HepG2 (cell line): ENCODE data around the gene CFAP43. TPM values are rescaled to one million over a fixed set of nuclear protein-coding genes. Genes with fewer than 3 reads are reported as not detected.

Source experiments
- AGO2 ChIP-seq: fragments of 200-400 bp; formaldehyde crosslinking; optimal IDR thresholded peaks from 2 replicates; pipeline ENCODE3; 2017; ENCODE audit warnings: mild to moderate bottlenecking, low read depth, low read length, moderate library complexity
- ATF1 ChIP-seq: IDR thresholded peaks from 2 replicates; pipeline ENCODE4 v1.6.1; 2016; ENCODE audit warnings: mild to moderate bottlenecking, control low read depth
- CAMTA2 ChIP-seq: sonication (generic); formaldehyde crosslinking; IDR thresholded peaks from 2 replicates; pipeline ENCODE4 v1.4.0; 2020; ENCODE audit warnings: mild to moderate bottlenecking, missing genetic modification reagents, borderline replicate concordance
- ELF4 ChIP-seq: sonication (generic); formaldehyde crosslinking; IDR thresholded peaks from 2 replicates; pipeline ENCODE4 v1.5.0; 2020; ENCODE audit warnings: missing genetic modification reagents, mild to moderate bottlenecking, moderate library complexity, borderline replicate concordance
- HHEX ChIP-seq: IDR thresholded peaks from 2 replicates; pipeline ENCODE4 v1.6.1; 2016; ENCODE audit warnings: control low read depth
- HNRNPK ChIP-seq: fragments of 200-400 bp; formaldehyde crosslinking; IDR thresholded peaks from 2 replicates; pipeline ENCODE4 v1.6.1; 2018; ENCODE audit warnings: low read length, low read depth, moderate library complexity, mild to moderate bottlenecking; ENCODE audit not compliant: poor library complexity, severe bottlenecking
- NCOR1 ChIP-seq: fragments of 200-600 bp; sonication (generic); IDR thresholded peaks from 2 replicates; pipeline ENCODE4 v1.7.0; 2017; ENCODE audit warnings: antibody characterized with exemption, low read length, borderline replicate concordance
- SP1 ChIP-seq, 2 experiments: fragments of 450-650 bp in 1 of 2; sonication (generic) in 1 of 2; formaldehyde crosslinking in 1 of 2; IDR thresholded peaks; 2 replicates each; pipeline versions ENCODE4 v1.4.0 to v1.6.1; 2016 to 2020; ENCODE audit warnings: missing genetic modification reagents in 1 of 2
- TAF15 ChIP-seq: fragments of 200-400 bp; formaldehyde crosslinking; IDR thresholded peaks from one replicate; pipeline ENCODE4 v1.6.1; 2018; ENCODE audit warnings: mild to moderate bottlenecking, low read depth, low read length; ENCODE audit not compliant: poor library complexity, severe bottlenecking
- ZFP1 ChIP-seq: IDR thresholded peaks from 2 replicates; pipeline ENCODE4 v1.6.1; 2016
- ZFP41 ChIP-seq: sonication (generic); formaldehyde crosslinking; IDR thresholded peaks from 2 replicates; pipeline ENCODE4 v1.4.0; 2020; ENCODE audit warnings: mild to moderate bottlenecking, missing genetic modification reagents, borderline replicate concordance
- ZFY ChIP-seq: sonication (generic); formaldehyde crosslinking; IDR thresholded peaks from 2 replicates; pipeline ENCODE4 v1.4.0; 2020; ENCODE audit warnings: missing genetic modification reagents
- ZNF546 ChIP-seq: sonication (generic); formaldehyde crosslinking; conservative IDR thresholded peaks from 2 replicates; pipeline ENCODE4 v1.8.1; 2023; ENCODE audit warnings: mild to moderate bottlenecking, missing genetic modification reagents
- ZNF674 ChIP-seq: sonication (generic); formaldehyde crosslinking; IDR thresholded peaks from 2 replicates; pipeline ENCODE4 v1.5.0; 2020; ENCODE audit warnings: low read depth, mild to moderate bottlenecking, missing genetic modification reagents
- ZNF704 ChIP-seq: sonication (generic); formaldehyde crosslinking; IDR thresholded peaks from 2 replicates; pipeline ENCODE4 v1.8.1; 2023; ENCODE audit warnings: mild to moderate bottlenecking, inconsistent platforms, moderate library complexity, missing genetic modification reagents, borderline replicate concordance
- ZNF83 ChIP-seq: sonication (generic); formaldehyde crosslinking; IDR thresholded peaks from 2 replicates; pipeline ENCODE4 v1.4.0; 2020; ENCODE audit warnings: missing genetic modification reagents, mild to moderate bottlenecking, borderline replicate concordance
- ZNF891 ChIP-seq: sonication (generic); formaldehyde crosslinking; IDR thresholded peaks from 2 replicates; pipeline ENCODE4 v1.5.0; 2020; ENCODE audit warnings: mild to moderate bottlenecking, missing genetic modification reagents
- polyA plus RNA-seq, 8 experiments: library from polyadenylated mRNA; depleted of rRNA in 3 of 8; stranded (reverse) in 7 of 8; unstranded in 1 of 8; fragments of >200 nt; fragmentation: Illumina TruSeq in 4 of 8; extraction: Trizol in 4 of 8; gene quantifications; 2 replicates each; pipeline versions ENCODE4 v1.2.1 to v1.2.3, GENCODE V29; 2011 to 2016; ENCODE audit warnings: low read depth in 4 of 8, missing spikeins in 1 of 8, mixed read lengths in 1 of 8; ENCODE audit not compliant: insufficient read depth in 1 of 8
- total RNA-seq, 5 experiments: library from RNA; depleted of rRNA; stranded (reverse); fragments of >200 nt; fragmentation: Illumina TruSeq; extraction: Trizol; gene quantifications; 2 replicates each; pipeline ENCODE4 v1.2.3, GENCODE V29; 2016; ENCODE audit warnings: low read depth in 1 of 5
- TF ChIP-seq, protein P1 (sequence below): sonication (generic); formaldehyde crosslinking; IDR thresholded peaks from 2 replicates; pipeline ENCODE4 v1.4.0; 2020; ENCODE audit warnings: mild to moderate bottlenecking, missing genetic modification reagents
- TF ChIP-seq, protein P2 (sequence below): sonication (generic); formaldehyde crosslinking; IDR thresholded peaks from 2 replicates; pipeline ENCODE4 v1.4.0; 2020; ENCODE audit warnings: missing genetic modification reagents
- TF ChIP-seq, protein P3 (sequence below): sonication (generic); formaldehyde crosslinking; IDR thresholded peaks from 2 replicates; pipeline ENCODE4 v1.4.0; 2020; ENCODE audit warnings: missing genetic modification reagents
- TF ChIP-seq, protein P4 (sequence below): fragments of 450-650 bp; IDR thresholded peaks from 2 replicates; pipeline ENCODE4 v1.6.1; 2016

Gene CFAP43
- total and polyA plus RNA-seq, 2 of the 13 experiments (the other 11 are each of a cell fraction or from before 2014, with no cell fraction given) = 0.24 to 0.38 TPM

DNA sequence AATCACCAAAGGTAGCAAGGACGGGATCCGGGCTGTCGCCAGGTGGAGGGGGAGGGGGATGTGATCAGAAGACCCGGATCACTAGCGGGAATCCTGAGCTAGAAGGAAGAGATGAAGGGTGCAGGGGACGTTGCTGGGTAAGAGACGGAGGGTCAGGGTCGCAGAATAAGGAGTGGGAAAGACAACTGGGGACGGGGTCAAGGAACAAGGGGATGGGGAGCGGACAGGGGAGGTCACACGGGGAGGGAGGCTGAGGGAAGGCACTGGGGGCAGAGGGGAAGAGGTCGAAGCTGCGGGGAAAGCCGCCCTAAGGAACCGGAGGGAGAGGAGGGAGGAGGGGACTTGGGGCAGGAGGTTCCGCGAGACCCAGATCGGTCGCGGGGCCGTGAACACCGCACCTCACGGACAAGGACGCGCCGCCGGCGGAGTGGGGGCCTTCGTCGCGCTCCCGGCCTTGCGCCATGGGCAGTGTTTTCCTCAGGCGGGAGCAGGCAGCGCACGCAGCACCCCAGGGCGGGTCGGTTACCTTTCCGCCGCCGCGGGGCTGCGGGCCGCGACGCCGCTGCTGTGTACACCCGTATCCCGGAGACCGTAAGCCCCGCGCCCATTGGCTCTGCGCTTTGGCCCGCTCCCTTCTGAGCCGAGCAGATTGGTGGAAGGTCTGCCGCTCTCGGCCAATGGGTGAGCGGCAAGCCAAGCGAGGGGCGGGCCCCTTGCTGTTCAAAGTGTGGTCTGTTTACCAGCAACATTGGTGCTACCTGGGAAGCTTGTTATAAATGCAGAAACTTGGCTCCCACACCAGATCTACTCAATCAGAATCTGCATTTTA, at the start of gene CFAP43 (continued):
- no peak for TF ChIP-seq TAF15
- TF ChIP-seq ZFP1 (CRISPR knock-in tag) = no peak
- TF ChIP-seq SP1 (IDR thresholded peaks at IDR 0.05) = no peak
- TF ChIP-seq SP1 (CRISPR knock-in tag; IDR thresholded peaks at IDR 0.05) = peak; percentile 28; the same call in 1 of the 2 replicates
- peak; percentile 93 for TF ChIP-seq HNRNPK
- no peak for TF ChIP-seq ZNF546 (CRISPR knock-in tag)
- TF ChIP-seq ELF4 (CRISPR knock-in tag) = no peak
- no peak for TF ChIP-seq ZNF674
- TF ChIP-seq ZFP41 (CRISPR knock-in tag) = no peak
- TF ChIP-seq ZNF704 (CRISPR knock-in tag) = no peak
- TF ChIP-seq, protein P1, sequence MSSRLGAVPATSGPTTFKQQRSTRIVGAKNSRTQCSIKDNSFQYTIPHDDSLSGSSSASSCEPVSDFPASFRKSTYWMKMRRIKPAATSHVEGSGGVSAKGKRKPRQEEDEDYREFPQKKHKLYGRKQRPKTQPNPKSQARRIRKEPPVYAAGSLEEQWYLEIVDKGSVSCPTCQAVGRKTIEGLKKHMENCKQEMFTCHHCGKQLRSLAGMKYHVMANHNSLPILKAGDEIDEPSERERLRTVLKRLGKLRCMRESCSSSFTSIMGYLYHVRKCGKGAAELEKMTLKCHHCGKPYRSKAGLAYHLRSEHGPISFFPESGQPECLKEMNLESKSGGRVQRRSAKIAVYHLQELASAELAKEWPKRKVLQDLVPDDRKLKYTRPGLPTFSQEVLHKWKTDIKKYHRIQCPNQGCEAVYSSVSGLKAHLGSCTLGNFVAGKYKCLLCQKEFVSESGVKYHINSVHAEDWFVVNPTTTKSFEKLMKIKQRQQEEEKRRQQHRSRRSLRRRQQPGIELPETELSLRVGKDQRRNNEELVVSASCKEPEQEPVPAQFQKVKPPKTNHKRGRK (CRISPR knock-in tag) = no peak
- no peak for TF ChIP-seq CAMTA2 (CRISPR knock-in tag)
- no peak for TF ChIP-seq ATF1 (CRISPR knock-in tag)
- TF ChIP-seq, protein P2, sequence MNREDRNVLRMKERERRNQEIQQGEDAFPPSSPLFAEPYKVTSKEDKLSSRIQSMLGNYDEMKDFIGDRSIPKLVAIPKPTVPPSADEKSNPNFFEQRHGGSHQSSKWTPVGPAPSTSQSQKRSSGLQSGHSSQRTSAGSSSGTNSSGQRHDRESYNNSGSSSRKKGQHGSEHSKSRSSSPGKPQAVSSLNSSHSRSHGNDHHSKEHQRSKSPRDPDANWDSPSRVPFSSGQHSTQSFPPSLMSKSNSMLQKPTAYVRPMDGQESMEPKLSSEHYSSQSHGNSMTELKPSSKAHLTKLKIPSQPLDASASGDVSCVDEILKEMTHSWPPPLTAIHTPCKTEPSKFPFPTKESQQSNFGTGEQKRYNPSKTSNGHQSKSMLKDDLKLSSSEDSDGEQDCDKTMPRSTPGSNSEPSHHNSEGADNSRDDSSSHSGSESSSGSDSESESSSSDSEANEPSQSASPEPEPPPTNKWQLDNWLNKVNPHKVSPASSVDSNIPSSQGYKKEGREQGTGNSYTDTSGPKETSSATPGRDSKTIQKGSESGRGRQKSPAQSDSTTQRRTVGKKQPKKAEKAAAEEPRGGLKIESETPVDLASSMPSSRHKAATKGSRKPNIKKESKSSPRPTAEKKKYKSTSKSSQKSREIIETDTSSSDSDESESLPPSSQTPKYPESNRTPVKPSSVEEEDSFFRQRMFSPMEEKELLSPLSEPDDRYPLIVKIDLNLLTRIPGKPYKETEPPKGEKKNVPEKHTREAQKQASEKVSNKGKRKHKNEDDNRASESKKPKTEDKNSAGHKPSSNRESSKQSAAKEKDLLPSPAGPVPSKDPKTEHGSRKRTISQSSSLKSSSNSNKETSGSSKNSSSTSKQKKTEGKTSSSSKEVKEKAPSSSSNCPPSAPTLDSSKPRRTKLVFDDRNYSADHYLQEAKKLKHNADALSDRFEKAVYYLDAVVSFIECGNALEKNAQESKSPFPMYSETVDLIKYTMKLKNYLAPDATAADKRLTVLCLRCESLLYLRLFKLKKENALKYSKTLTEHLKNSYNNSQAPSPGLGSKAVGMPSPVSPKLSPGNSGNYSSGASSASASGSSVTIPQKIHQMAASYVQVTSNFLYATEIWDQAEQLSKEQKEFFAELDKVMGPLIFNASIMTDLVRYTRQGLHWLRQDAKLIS (CRISPR knock-in tag) = no peak
- no peak for TF ChIP-seq HHEX (CRISPR knock-in tag)
- TF ChIP-seq ZFY (CRISPR knock-in tag) = peak; percentile 91
- TF ChIP-seq AGO2 = no peak
- TF ChIP-seq NCOR1 = no peak
- 0 out of 2 replicates have a peak, but pooled peaks have one; percentile 40 for TF ChIP-seq ZNF83 (CRISPR knock-in tag)
- TF ChIP-seq, protein P3, sequence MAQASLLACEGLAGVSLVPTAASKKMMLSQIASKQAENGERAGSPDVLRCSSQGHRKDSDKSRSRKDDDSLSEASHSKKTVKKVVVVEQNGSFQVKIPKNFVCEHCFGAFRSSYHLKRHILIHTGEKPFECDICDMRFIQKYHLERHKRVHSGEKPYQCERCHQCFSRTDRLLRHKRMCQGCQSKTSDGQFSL (CRISPR knock-in tag) = no peak
- TF ChIP-seq, protein P4, sequence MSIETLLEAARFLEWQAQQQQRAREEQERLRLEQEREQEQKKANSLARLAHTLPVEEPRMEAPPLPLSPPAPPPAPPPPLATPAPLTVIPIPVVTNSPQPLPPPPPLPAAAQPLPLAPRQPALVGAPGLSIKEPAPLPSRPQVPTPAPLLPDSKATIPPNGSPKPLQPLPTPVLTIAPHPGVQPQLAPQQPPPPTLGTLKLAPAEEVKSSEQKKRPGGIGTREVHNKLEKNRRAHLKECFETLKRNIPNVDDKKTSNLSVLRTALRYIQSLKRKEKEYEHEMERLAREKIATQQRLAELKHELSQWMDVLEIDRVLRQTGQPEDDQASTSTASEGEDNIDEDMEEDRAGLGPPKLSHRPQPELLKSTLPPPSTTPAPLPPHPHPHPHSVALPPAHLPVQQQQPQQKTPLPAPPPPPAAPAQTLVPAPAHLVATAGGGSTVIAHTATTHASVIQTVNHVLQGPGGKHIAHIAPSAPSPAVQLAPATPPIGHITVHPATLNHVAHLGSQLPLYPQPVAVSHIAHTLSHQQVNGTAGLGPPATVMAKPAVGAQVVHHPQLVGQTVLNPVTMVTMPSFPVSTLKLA = peak; percentile 34
- TF ChIP-seq ZNF891 (CRISPR knock-in tag) = 0 out of 2 replicates have a peak, but pooled peaks have one; percentile 47
